CMK (cell line): ENCODE results near the gene TUBGCP3.

ENCODE experiments used
- DNase-seq: peaks from one replicate; pipeline ENCODE4 v3.0.0-alpha.2; 2010; ENCODE audit warnings: low read depth

The TUBGCP3 gene

DNA sequence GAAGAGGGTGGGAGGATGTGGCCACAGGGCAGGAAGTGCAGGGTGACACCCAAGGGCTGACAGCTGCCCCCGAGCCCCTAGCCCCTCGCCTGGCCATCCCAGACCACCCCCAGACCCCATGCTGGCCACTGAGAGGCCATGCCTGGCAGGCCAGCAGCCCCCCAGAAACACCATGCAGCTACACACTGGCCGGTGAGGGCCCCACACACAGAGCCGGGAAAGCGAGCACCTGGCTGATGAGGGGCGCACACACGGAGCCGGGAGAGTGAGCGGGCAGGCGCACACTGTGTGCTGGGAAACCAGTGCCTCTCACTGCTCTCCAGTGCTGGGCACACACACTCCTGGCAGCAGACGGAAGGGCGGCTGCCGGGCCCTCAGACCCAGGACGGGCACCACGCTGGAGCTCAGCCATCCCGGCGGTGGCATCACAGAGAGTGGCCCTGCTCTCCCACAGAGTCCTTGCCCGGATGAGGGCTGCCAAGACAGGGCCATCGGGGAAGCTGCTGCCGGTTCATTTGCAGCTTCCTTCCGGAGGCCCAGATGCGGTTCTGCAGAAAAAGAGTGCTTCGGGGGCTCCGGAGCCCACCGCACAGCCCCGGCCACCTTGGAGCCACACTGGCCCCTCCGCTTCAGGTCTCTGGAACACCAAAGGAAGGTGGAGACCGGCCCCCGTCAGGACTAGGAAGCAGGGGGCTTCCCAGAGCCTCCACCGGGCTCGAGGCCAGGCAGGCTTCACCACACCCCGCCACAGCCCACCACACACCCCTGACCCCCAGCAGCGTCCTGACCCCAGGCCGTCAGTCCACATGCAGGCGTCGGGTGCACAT lies 135.4 kb downstream of the TUBGCP3 start:
- no peak for DNase-seq

DNA sequence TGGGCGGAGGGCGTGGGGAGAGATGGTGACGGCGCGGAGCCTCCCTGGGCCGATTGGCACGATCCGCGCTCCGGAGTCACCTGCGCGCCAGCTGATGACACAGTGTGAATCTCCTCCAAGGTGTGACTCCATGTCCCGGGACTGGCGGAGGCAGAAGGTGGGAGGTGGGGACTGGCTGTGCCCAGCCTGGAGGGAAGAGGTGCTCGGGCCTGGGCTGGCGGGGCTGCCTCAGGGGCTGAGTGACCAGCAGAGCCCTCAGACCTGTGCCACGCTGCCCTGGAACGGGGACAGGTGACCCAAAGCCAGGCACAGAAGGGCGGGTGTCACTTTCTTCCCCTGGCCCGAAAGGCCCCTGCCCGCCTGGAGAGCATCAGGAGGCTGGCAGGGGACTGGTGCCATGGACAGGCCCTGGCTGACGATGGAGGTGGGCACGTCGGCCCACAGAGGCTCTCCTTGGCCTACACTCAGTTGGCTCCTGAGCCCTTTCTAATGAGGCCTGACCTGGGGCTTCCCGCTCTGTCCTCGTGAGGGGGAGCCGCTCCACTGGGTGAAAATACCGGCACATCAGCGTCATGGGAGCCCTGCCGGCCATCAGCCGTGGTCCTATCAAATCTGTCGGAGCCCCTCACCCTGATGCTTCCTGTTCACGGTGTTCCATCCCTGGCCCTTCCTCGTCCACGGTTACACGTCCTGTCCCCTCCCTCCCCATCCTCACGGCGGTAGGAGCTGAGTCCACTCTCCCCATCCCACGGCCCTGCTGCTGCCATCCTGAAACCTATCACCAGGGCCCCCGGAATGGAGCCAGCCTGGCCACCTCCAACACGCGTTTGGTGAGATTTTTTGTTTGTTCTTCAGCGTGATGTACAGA lies 136.2 kb downstream of the TUBGCP3 start:
- no peak for DNase-seq

DNA sequence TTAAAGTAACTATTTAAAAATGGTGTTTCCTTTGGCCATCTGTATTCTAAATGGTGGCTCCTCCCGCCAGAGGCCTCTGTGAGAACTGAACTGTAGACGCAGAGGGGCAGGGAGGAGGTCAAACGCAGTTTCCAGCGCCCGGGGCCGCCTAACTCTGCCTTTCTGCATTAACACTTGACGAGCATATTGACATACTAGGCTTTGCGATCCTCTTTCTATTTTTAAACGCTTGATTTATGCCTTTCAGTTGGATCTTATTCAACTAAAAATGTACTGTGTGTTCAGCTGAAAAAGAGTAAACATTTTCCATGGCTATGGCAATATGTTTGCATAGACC lies 137.1 kb downstream of the TUBGCP3 start:
- no peak for DNase-seq

DNA sequence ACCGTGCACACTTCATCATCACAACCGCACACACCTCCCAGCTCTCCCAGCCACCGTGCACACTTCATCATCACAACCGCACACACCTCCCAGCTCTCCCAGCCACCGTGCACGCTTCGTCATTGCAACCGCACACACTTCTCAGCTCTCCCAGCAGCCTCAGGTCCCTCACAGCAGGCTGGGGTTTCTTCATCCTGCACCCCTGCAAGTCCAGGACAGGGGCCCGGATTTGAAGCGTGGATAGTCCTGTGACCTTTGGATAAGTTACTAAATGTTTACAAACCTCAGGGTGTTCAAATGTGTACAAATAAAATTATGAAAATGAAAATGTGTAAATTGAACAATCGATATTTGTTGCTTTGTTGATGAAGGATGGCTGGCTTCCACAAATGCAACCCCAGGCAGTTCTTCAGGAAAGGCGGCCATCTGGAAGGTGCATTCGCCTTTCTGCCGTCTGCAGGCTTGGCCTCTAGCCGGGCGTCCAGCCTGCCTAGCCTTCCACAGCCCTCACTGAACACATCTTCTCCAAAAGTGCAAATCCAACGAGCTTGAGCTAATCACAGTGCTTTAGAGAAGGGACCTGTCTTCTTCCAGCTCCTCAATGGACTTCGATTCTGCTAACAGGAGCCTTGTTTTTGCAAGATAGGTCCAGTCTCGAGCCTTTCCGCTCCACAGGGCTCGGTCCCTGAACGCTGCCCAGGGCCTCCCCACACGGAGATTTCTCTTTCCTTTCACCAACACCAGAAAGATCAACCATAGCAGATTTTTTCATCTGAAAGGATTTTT lies 137.6 kb downstream of the TUBGCP3 start:
- no peak for DNase-seq

DNA sequence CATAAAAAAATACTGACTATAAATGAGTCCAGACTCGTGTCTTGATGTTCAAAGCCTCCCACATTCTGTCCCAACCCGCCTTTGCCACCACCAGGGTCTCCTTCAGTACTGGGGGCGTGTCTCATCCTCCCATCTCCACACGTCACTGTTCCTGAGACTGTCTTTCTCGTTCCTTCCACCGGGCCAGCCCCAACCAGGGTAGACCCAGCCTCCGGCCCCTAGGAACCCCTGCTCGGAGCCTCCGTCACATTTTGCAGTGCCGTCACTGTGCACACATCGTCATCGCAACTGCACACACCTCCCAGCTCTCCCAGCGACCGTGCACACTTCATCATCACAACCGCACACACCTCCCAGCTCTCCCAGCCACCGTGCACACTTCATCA lies 138.4 kb downstream of the TUBGCP3 start:
- DNase-seq = no peak

DNA sequence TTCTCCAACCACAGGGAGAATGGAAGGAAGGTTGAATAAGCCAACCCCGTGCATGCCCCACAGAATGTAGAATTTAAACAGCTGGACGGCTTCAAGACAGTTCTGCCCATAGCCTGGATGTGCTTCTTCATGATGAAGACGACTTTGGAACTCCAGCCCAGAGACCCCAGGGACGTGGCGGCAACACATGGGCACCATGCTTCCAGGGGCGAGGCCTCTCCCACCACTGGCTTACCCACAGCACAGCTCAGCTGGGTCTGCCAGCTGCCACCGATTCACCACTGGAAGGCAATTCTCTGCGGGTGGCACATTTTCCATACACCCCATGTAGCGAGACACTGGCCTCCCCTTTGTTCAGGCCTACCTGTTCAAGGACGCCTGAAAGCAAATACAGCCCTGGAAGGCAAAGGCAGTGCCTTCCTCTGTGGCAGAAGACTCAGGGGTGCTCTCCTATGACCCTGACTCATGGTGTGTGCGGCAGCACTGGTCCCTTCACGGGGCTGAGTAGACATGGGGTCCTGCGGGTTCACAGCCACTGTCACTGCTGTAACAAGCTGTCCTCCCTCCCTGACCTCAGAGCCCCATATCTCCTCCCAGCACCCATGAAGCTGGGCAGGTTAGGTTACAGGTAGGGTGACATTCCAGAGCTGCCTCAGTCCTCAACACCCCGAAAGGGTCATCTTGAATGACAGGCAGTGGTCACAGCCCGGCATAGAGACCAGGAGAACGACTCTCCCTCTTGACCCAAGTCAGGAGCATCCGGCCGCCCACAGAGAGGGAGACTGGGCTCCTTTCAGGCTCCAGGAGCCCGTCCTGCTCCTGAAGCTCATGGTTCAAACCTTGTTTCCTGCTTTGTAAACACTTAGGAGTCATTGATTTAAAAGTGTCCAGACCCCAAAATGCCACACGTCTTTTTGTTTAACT lies 139.1 kb downstream of the TUBGCP3 start:
- no peak for DNase-seq

DNA sequence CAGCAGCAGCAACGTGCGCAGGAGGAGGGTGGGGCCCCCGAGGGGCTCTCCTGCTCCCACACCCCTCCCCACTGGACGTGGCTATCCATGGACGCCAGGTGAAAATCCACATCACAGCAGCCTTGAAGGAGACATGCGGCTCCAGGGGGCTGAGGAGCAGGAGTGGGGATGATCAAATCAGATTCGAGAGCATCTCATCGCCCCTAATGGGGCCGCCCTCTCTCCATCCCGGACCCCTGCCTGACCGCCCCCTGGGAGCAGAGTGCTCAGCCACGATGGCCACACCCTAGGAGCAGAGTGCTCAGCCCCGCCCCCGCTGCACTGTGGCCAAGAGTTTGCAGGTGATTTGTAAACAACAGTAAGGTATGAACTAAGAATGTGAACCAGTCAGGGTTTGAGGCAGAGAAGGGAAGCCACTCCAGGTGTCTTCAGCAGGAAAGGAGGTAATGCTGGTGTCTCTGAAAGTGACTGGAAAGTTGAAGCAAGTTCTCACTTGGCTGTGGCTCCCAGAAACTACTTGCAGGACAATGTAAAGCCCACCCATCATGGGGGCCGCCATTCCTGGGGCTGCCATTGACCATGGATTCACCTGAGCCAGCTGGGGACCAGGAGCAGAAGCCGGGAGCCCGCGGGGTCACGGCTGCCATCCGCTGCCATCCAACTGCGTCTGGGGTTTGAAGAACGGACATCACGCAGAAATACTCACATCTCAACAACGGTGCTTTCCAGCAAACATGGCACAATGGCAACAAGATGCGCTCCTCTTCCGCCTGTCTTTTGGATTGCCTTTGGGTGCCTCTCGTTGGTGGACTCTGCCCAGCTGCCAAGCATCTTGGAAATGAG lies 140.0 kb downstream of the TUBGCP3 start:
- no peak for DNase-seq

DNA sequence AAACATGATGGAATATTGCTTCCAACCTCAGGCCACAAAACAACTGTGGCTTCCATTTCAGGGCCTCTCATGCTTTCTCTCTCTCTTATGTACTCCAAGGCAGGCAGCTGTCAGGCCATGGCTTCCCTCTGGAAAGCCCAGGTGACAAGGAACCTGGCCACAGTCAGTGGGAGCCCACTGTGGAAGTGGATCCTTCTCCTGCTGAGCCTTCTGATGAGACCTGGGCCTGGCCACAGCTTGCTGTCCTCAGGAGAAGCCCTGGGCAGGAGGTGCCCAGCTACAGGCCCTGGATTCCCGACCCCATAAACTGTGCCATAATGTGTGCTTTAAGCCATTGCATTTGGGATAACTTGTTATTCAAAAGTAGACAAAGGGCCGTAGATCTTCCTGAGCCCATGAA lies 140.6 kb downstream of the TUBGCP3 start:
- DNase-seq = no peak

DNA sequence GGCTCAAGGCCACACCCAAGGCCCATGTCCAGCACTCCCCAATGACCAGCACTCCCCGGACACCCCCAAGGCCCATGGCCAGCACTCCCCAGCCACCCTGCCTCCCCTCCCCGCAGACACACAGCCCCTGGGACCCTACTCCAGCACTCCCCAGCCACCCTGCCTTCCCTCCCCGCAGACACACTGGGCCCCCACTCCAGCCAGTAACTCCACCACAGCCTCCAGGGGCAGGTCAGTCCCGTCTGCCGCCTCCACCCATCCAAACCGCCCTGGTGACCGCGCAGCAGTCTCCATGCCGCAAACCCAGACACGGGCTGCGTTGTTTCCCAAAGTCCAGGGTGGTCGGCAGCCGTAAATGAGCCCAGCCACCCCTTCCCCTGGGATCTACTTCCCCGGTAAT lies 141.1 kb downstream of the TUBGCP3 start:
- no peak for DNase-seq

DNA sequence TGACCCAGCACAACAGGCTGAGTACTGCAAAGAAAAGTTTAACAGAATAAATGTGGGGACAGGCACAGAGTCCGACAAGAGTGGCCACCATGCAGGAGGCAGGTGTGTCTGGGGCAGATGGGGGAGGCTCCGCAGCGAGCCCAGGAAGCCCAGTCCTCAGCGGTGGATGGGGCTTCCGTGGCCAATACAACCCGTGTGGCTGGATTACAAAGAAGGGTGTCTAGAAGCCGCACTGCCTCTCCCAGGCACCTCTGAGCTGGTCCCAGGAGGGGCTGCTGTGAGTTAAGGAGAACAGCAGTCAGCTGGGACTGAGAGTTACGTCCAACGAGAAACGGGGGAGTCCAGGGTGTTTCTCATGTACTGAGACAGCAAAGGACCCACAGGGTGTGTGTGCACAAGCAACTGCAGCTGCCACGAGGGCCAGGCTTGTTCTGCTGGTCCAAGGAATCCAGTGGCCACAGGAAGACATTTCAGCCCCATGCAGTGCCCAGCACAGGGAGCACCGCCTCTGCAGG lies 141.5 kb downstream of the TUBGCP3 start:
- no peak for DNase-seq

DNA sequence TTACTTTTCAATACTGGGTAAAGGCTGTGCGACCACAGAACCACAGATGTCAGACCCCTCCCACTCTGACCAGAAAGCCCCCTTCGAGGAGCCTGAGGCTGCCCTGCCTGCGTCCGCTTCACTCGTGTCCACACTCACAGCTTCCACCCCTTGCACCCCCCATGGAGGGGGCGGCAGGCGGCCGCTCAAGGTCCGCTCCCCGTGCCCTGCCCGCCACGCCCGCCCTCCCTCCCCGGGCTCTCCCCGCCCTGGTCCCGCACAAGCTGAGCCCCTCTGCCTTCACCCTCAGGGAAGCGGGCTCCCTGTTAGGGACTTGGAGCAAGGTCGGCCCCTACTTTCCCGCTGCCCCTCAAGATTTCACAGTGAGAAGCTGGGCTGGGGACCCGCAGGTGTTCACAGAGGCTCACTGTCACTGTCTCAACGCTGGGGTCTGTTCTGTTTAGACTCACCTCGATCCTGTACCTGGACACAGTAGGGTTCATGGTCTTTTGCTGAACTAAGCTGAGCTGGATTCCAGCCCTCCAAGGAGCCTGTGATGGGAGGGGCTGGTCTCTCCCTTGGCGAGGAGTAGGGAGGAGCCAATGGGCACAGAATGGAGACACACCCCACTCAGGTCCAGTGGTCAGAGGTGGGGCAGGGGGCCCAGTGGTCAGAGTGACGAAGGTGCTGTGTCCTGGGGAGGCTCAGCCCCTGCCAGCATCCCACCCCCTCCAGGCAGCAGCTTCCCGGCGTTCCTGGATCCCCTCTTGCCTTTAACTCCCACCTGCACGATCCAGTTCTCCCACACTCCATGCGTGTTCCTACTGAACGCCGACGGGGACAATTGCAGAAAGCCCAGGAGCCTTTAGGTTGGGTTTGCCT lies 142.3 kb downstream of the TUBGCP3 start:
- no peak for DNase-seq

DNA sequence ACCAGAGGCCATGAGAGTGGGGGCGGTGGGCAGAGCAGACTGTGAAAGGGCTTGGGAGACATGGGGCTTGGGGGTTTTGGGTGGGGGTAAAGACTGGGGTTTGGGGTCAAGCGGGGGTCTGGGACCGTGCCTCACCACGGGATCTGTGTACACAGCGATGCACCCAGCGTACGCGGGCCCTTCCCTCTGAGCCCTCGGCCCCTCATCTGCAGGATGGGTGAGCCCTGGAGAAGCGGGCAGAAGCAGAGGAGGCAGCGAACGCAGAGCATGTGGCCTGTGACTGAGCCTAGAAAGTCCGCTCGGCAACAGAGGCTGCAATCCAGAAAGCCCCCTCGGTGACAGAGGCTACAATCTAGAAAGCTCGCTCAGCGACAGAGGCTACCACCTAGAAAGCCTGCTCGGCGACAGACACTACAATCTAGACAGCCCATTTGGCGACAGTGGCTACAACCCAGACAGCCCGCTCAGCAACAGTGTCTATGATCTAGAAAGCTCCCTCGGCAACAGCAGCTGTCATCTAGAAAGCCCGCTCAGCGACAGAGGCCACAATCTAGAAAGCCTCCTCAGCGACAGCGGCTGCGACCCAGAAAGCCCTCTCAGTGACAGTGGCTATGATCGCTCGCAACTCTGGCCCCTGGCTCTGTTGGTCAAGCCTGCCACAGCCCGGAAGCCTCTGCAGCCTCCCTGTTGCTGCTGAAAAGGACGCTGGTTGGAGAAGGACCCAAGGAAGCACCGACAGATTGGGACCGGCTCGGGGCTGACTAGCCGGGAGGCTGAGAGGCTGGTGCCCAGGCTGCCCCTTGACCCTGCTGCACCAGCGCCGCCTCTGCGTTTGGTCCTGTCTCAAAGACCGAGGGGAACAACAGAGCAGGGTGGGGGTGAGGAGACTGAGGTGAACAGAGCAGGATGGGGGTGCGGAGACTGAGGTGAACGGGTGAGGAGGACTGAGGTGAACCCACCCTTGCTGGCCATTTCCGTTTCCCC lies 143.2 kb downstream of the TUBGCP3 start:
- no peak for DNase-seq

DNA sequence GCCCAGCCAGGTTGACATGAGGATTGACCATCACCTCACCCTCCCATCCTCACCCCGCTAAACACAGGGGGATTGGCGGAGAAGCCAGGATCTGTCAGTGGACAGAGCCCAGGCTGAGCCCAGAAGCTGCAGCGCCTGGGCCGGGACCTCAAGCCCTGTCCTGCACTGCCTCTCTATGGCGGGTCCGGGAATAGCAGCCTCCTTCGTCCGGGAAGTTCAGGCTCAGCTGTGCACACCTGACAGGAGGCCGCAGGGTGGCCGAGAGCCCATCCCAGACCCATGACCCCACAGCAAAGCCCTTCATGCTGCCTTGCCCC lies 144.0 kb downstream of the TUBGCP3 start:
- peak; percentile 12 for DNase-seq

DNA sequence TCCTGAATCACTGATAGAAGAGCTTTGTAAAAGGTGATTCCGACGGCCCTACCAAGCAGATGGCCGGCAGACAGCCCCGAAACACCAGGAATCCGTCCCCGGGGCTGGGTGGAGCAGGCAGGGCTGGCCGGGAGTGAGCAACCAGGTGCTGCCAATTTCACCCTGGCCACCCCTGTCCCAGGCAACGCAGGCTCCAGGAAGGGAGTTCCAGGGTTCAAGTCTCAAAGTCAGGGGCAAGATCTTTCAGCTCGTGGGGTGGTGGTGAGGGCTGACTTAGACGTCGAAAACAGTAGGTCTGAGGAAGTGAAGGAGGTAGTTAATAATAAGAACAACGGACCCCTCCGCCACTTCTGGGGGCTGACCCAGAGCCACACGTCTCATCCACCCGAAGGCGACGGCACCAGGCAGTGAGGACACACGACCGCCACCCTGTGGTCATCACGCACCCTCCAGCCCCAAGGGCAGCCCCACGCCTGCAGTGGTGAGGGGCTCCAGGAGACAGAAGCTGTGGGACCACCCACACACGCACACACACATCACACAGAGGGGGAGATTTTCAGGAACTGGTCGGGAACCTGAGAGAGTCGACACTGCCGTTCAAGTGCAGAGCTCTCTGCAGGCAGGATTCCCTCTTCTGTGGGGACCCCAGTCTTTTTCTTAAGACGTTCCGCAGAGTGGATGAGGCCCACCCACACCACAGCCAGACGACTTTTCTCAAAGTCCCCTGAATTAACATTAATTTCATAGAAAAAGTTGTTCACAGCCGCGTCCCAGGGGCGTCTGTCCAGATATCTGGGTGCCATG lies 144.6 kb downstream of the TUBGCP3 start:
- DNase-seq = no peak

DNA sequence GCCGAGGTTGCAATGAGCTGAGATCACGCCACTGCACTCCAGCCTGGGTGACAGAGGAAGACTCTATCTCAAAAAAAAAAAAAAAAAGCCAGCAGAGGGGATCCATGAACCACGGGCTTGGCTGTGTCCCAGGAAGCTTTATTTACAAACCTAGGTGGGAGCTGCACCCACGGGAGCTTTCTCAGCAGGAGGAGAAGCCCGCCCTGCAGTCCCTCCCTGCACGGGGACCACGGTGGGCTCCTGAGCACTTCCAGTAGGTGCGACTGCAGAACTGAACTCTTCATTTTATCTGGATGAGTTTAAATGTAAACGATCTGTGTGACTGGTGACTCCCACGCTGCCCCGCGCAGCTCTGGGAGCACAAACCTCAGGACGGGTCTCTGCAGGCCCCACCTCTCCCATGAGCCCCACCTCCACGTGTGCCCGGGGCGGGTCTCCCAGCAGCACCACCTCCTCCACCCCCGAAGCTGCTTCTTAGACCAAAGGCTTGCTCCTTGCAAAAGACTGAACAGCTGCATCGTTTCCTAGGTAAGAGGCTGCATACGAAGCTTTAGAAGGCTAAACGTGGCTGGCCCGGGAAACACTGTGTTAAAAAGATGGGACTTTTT lies 145.4 kb downstream of the TUBGCP3 start:
- DNase-seq = no peak

DNA sequence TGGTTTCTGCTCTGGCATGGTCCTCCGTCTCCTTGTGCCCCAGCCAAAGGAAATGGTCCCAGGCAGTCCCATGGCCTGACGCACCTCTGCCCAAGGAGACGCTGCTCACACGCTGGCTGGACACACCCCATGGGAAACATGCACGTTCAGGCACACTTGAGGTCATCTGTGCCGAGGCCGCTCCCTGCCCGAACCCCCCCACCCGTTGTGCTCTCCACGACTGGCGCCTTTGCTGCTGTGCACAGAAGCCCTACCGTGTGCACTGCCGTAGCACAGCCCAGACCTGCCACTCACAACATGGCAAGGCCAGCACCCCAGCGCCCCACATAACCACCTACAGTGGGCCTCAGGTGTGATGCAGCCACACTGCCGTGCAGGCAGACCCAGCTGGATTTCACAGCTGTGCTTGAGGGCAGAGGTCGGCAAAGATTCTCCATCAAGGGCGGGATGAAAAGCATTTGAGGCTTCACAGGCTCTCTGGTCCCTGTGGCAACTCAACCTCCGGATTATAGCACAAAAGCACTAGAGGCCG lies 146.1 kb downstream of the TUBGCP3 start:
- no peak for DNase-seq

DNA sequence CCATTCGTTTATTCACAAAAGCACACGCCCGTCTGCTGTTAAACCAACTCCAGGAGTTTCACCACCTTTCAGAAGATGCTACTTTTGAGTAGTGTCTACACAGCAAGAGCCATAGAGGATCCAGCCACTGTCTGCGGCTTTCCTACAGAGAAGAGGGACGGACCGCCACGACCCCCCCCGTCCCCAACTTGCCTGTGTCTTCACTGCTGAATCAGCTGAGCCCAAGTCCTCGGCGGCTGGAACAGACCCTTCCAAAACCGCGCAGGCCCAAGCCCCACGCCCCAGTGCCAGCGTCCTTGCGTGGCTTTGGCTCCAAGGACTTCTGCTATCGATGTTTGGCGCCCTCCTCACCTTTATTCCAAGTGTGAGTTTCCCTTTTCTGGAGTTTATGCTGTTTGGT lies 146.7 kb downstream of the TUBGCP3 start:
- DNase-seq = no peak
